HG03571 (cell line): ENCODE measurements around the gene PEX26.
"Not testable (repeated sequence)": the region's sequence is repeated elsewhere in the genome, so short reads cannot be mapped to it uniquely, and the experiment has no call there.

Experiments
- ATAC-seq: cut with Tn5 transposase; IDR thresholded peaks from one replicate; pipeline ENCODE4 v1.9.1; 2021; ENCODE audit not compliant: unreplicated experiment

PEX26 gene

DNA sequence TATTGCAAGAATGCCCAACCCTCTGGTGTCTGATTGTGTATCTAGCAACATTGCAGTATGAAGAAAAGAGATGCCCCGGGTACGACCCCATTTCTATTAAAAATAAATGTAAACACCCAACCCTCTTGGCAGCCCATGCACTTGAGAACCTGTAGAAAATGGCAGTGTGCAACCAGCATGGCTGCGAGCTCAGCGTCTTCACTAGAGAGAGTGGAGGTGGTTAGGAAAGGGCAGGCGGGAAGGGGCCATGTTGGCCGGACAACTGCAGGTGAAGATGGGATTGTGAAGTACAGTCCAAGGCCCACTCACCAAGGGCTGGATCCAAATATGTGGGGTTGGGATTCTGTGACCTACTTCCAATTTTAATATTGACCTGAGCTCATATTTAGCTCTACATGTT, 15.9 kb downstream of the PEX26 start:
- ATAC-seq: no peak

DNA sequence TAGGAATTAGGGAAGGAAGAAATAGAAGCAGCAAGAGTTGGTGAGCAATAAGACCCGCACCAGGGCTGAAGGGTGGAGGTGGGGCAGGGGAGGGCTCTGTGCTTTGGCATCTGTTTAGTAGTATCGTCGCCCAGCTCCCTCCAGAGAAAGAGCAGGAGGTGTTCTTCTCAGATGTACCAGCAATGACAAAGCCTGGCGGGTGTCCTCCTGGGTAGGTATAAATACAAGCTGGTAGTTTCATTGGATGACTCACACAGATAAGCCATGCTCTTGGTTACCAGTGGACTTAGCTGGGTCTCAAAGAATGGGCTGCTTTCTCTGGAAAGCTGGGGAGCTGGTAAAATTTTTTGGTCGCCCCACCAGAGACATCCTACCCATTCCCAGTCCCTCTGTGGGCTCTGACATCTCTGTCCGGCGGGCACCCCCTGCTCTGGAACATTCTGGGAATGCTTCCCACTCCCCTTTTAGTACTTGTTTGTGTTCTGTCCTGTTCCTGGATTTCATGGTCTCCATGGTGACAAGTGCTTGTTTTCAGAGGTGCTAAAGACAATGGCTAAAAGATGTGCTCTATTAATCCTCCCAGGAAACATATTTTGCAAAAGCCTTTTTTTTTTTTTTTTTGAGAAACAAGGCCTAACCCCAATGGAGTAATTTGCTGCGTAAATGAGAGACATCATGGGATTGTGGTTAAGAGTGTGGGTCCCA, 17.5 kb downstream of the PEX26 start:
- no peak for ATAC-seq

DNA sequence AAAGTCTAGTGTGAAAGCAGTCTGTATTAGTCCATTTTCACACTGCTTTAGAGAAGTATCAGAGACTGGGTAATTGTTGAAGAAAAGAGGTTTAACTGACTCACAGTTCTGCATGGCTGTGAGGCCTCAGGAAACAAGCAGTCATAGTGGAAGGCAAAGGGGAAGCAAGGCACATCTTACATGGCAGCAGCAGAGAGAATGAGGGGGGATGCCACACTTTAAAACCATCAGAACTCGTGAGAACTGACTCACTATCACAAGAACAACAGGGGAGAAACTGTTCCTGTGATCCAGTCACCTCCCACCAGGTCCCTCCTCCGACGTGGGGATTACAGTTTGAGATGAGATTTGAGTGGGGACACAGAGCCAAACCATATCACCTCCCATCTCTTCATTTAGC, 19.0 kb downstream of the PEX26 start:
- no peak for ATAC-seq

DNA sequence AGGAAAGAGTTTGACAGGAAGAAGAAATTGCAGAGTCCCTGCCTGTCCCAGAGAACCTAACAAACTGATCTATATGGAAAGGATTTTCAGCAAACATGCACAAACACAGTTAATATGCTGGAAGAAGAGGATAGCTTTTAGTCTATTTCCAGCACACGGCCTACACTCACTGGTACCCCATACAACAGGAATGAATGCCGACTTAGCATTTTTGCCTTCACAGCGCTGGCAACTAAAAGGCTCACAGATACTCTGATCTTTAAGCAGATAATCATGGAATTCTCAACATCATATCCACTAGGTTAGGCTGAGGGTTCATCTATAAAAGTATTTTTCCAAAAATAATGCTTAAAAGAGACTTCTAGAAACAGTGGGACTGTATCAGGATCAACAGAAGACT, 23.0 kb downstream of the PEX26 start:
- ATAC-seq: no peak

DNA sequence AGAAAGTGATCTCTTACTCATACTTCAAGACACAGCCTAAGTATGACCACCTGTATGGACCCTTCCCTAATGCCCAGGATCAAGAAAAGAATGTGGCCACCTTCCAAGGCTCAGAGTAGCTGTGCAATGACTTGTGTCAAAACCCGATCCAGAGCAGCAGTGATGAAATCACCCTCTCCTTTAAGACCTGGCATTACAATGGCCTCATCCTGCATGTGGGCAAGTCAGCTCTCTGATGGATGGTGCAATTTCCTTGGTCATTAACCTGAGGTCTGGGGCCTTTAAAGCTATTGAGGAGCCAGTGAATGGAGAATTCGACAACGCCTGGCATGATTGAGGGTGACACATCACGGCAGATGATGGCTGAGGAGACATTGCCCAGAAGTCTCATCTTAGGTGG, 23.7 kb downstream of the PEX26 start:
- ATAC-seq: no peak

DNA sequence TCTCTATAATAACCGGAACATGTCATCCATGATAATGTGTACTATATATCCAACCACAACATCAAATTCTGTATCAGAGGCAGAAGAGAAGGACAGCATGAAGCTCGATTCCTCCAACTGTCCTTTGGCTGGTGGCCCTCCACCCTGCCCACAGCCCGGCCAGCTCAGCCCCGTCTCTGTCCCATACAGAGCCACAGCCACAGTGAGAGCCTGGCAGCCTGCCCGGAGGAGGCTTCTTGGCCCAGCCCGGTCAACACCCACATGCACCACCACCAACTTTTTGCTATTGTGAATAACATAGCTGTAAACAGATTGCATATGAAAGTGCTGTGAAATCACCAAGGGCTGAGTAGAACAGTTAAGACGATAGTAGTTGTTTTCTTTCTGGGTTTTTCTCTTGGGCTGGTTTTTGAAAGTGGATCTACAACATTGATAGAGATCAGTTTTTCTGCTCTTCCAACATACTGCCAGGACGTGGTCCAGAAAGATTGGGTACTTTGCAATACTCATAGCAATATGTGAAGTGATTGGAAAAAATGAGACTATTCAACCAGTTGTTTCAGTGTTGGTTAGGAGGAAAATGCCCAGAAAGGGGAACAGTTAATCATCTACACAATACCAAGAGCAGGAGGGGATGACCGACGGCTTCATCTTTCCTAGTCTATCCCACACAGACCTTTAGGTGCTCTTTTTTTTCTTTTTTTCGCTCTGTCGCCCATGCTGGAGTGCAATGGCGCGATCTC, 25.9 kb downstream of the PEX26 start:
- no peak for ATAC-seq

DNA sequence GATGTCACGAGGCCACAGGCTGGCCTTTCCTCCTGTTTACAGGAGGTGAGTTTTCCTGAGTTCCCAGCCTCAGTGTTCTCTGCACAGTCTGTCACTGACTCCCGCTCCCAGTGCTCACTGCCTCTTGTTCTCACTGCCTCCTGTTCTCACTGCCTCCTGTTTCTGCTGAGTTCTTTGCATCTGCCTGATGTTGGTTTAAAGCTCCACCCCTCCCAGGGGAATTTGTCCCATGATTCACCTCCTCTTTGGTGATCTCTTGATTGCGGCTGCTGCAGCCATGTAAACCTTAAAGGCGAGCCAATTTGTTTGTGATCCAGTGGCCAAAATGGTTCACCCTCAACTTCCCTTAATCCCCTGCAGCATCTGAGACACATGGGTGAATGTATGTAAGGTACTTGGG, 26.8 kb downstream of the PEX26 start:
- no peak for ATAC-seq

DNA sequence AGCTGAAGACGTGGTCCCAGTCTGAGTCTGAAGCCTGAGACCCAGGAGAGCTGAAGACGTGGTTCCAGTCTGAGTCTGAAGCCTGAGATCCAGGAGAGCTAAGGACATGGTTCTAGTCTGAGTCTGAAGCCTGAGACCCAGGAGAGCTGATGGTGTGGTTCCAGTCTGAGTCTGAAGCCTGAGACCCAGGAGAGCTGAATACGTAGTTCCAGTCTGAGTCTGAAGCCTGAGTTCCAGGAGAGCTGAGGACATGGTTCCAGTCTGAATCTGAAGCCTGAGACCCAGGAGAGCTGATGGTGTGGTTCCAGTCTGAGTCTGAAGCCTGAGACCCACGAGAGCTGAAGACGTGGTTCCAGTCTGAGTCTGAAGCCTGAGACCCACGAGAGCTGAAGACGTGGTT, 28.2 kb downstream of the PEX26 start:
- not testable (repeated sequence) for ATAC-seq

DNA sequence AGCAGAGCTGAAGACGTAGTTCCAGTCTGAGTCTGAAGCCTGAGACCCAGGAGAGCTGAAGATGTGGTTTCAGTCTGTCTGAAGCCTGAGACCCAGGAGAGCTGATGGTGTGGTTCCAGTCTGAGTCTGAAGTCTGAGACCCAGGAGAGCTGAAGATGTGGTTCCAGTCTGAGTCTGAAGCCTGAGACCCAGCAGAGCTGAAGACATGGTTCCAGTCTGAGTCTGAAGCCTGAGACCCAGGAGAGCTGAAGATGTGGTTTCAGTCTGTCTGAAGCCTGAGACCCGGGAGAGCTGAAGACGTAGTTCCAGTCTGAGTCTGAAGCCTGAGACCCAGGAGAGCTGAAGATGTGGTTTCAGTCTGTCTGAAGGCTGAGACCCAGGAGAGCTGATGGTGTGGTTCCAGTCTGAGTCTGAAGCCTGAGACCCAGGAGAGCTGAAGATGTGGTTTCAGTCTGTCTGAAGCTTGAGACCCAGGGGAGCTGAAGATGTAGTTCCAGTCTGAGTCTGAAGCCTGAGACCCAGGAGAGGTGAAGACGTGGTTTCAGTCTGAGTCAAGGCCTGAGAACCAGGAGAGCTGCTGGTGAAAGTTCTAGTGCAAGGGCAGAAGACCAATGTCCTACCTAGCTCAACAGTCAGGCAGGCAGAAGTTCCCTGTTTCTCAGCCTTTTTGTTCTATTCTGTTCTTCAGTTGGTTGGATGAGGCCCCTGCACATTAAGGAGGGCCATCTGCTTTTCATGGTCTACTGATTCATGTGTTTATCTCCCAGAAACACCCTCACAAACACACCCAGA, 29.0 kb downstream of the PEX26 start:
- ATAC-seq: peak; percentile 41

DNA sequence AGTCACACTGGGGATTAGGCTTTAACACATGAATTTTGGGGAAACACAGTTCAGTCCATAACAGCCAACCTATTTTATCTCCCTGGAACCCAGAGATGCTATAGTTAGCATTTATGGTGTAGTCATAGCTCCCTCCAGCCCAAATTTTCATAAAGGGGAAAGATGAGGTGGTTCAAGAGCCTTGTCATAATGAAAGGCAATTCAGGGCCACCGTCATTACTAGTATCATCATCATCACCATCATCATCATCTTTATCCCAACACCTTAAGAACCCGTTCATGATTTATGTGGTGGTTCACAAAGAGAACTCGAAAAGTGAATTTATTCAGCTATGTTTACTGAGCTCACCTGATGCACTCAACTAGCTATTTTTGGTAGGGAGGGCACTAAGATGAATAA, 30.4 kb downstream of the PEX26 start:
- no peak for ATAC-seq

DNA sequence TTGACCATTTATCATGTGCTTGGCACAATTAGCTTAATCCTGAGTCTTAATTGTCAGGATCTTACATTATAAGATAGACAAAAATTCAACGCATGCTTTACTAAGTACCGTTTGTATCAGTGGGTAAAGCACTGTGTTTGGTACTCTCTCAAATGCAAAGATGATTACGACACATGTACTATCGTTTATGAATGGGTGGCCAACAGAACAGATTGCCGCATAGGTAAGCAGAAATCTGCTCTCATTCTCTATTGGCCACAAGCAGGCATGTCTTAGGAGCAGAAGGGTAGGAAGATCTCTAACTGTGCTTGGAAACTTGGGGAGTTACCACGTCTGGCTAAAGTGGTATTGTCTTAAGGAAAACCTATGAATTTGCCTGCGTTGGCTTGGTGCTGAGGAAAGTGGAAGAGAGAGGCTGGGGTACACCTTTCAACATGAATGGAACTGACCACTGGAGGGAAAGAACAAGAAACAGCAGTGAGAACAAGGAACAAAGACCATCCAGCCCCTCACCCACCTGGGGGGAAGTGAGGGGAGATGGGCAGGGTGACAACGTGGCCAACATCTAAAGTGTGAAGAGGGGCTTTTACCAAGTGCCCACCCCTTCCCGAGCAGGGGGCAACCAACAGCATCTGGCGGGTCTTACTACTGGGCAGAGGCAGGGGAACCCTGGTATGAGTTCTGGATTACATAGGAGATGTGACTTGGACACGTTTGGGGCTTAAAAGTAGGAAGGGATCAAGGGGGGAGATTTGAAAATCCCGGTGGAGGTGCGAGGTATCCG, 31.8 kb downstream of the PEX26 start:
- no peak for ATAC-seq

DNA sequence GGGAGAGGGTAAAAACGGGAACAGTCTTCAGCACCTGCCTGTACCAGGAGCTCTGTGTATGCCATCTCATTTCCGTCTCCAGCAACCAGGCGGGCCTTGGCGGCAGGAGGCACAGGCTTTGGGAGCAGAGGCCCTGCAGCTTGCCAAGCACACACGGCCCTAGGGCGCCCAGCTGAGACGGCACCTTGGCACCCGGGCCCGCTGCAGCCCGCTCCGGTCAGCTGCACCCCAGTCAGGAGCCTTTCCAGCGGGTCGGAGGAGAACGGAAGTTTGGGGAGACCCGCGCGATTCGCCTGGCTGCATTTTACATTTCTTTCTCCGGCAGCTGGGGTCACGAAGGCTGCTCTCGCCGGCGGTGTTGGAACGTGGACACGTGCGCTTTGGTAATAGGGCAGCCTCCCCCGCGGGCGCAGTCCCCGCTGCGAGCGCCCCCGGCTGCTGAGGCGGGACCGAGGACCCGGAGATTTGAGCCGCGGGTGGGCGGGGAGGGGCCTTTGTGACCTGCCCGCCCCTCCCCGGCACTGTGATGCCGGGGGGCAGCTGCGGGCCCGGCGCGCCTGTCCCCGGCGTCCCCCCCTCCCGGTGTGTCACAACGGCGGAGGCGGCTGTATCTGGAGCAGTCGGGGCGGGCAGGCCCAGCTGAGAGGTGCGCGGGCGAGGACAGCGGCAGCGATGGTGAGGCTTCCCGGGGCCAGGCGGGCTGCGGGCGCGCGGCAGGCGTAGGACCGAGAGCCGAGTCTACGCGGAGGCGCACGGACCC, 32.6 kb downstream of the PEX26 start, which contains the start of gene TUBA8:
Gene TUBA8, plus strand, starts transcription at position 616 of the 760 bp plus-strand sequence. Its CDS starts 57 bp downstream, at position 673.
- ATAC-seq: no peak

DNA sequence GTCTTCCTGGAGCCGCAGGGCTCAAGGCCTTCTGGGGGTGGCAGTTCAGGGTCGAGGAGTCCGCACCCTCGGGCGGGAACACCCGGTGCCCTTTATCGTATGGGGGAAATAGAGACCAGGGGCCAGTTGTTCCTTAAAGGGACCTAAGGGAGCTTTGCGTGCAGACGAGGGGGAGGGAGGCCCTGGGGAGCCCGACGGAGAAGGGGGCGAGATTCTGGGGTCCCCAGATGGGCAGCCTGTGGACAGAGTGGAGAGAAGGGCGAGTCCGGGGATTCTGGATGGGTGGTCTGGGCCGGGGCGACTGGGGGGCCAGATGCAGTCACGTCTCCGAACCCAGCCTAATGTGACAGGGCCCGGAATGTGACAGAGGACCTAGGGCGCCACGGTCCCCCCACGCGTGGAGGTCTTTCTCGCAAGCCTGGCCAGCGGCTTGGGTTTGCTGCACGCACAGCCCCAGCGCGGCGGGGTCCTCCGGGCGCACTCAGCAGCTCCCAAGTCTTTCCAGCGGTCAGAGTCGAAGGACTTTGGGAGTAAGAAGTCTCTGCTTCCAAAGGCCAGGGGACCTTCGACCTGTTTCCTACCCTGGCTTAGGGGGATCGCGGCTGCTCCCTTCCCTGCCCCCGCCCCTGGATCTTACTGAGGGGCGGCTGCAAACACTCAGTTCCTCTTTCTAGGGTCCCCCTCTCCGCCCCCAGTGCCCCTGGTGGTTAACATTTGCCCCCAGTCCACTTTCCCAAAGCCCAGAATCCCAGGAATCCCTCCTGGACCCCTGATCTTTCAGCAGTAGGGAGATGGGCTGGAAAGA, 33.4 kb downstream of the PEX26 start:
- no peak for ATAC-seq

DNA sequence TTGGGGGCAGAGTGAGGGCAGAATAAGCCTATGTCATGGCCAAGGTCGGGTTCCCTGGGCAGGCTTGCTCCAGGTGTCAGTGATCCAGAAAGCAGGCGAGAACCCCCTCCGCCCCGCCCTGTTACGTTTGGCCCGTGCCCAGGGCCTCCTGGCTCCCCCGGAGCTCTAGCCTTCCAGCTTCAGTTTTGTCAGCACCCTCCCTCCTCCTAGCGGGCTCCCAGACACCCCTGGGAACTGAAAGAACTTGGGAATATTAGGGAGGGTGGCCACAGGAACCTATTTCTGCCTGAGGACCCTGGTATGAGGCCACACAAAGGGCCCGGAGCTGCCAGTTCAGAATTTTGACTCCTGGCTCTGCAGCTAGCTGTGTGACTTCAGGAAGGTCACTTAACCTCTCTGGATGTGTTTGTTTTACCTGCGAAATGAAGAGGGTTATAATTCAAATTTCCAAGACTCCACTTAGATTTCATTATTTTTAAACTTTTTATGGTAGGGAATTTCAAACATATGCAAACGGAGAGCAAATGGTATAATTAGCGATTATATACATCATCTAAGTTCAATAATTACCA, 34.1 kb downstream of the PEX26 start:
- ATAC-seq: no peak

DNA sequence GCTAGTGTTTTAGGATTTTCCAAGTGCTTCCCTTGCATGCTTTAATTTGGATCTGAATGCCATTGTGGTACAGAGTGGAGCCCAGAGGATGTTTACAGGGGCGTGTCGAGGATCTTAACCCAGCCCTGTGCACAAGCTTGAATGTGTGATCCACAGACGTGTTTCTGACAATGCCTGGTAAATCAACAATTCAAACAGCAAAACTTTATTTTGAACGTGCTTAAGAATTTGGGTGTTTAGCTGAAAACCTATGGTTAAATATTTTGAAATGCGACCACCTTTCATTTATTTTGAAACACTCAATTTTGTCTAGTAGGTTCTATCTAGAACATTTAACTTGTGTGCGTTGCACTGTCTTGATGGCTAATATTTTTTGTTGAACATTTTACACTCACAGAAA, 34.6 kb downstream of the PEX26 start:
- ATAC-seq: no peak

DNA sequence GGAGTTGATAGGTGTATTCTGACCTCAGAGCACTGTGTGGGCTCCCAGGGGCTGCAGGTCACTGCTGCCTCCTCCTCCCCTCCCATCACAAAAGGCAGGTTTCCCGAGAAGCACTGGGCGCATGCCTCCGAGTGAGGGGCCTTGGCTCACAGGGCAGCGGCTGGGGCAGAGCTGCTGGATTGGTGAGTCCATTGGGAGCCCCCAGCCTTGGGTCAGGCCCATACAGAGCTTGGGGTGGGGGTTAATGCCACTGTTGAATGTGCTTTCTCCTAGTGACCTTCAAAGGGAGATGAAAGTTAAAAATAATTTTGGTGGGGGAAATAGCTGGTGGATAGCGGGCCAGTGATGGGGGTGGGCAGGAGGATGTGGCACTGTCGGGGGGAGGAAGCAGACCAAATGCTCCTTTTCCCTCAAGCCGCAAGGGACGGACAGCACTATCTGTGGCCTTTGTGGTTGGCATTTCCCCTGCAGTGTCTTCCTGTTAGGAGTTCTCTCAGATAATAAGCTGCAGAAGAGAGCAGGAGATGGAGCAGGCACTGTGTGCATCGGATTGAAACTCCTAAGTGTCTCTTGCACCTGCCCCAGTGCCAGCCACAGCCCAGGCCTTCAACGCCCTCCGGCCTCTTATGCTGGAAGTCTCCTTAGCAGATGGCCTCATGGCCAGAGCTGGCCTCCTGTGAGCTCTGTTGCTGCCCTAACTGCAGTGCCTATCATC, 36.0 kb downstream of the PEX26 start:
- no peak for ATAC-seq

DNA sequence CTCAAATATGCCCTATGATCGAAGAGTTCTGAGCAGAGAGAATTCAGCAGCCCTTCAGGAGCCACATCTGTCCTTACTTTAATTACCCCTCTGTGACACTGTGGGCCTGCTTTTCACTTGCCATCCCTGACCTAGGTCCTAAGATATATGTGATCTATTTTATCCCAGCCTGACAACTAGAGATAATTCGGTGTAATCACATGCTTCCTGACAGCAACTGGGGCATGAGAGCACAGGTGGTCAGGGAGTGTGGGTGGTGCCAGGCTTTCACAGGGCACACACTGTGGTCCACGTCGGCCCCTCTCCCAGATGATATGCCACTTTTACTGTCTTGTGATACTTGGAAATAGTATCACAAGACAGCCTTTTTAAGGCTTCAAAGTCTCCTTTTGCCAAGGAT, 36.7 kb downstream of the PEX26 start:
- no peak for ATAC-seq

DNA sequence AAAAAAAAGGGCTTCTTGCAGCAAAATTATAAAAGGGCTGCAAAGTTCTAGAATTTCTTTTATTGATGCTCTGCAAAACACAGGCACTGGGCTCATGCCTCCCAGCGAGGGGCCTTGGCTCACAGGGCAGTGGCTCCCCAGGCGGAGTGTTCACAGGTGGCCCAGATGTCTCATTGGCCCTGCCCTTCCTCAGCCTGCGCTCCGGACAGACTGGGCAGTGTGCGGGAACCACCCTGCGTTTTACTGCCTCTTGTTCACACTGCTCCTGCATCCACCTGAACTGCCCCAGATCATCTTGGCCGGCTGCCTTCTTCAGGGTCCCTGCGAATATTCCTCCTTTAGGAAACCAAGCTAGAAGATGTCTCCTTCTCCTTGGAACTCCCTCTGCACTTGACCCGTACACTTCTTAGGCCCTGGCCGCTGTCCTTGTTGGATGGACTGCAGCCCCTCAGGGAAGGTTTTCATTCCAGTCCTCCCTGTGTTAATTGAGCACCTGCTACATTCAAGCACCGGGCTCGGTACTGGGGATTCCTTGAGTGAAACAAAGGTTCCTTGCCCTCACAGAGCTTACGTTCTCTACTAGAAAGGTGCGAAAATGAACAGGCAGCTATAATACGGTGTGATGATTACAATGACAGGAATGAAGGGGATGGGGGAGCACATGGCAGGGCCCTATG, 37.3 kb downstream of the PEX26 start:
- ATAC-seq: no peak
